UCSD-AML1 (cell line): ENCODE data around the gene NPIPB8.
A peak's percentile ranks its signal among the peaks of the same experiment; 100 is the strongest.
"Not testable (repeated sequence)": the region's sequence is repeated elsewhere in the genome, so short reads cannot be mapped to it uniquely, and the experiment has no call there.

Experiments
- DNase-seq: peaks from one replicate; lab custom pipeline; 2025; ENCODE audit not compliant: unreplicated experiment; lab: John Stamatoyannopoulos, UW

NPIPB8 gene

GRCh38 chr16:28637765-28638164, at the start of gene NPIPB8:
Gene NPIPB8, plus strand, starts transcription at chr16:28638065. Its CDS starts 296 bp downstream, at chr16:28638361.
- DNase-seq = not testable (repeated sequence)

GRCh38 chr16:28589069-28589468, 48.8 kb upstream of the NPIPB8 start:
- no peak for DNase-seq

DNA sequence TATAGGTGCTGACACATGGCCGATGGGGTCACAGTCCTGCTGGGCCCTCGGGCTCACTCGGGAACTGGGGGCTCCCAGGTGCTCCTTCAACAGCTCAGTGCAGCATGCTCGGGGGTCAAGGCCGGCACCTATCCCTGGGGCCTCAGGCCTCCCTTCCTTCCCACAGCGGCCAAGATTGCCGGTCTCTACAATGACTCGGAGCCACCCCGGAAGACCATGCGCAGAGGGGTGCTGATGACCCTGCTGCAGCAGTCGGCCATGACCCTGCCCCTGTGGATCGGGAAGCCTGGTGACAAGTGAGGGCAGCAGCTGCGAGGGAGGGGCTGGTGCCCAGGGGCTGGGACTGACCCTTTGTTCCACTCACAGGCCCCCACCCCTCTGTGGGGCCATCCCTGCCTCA, 47.9 kb upstream of the NPIPB8 start:
- no peak for DNase-seq

DNA sequence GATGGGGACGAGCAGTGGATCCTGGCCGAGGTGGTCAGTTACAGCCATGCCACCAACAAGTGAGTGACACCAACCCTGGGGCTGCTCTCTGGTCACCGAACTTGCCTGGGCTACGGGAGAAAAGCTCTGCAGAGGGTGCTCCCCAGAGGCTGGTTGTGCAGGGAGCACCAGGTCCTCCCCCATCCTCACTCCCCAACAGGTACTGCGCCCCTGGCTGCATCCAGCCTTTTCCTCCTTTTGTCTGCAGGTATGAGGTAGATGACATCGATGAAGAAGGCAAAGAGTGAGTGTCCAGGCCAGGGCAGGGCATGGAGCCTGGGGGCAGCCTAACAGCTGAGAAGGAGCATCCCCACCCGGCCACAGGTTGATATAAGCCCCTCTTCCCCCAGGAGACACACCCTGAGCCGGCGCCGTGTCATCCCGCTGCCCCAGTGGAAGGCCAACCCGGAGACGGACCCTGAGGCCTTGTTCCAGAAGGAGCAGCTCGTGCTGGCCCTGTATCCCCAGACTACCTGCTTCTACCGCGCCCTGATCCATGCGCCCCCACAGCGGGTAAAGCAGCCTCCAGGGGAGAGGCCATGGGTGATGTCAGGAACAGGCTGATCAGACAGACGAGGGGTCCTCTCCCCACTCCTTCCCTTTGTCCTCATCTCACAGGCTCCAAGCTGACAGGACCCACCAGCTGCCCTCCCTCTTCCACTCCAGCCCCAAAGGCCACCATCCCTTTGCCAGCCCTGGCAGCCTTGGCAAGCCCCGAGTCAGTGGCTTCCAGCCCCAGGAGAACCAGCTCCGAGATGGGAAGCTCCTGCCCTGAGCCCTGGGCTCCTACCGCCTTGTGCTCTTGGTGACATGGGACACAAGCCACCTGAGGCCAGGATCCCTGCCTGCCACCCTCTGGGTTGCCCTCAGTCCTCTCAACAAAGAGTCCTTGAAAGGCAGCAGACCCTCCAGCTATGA, 47.2 kb upstream of the NPIPB8 start:
- no peak for DNase-seq

- DNase-seq = no peak
These were observed 46.5 kb upstream of the NPIPB8 start for GRCh38 chr16:28591355-28591754.

DNA sequence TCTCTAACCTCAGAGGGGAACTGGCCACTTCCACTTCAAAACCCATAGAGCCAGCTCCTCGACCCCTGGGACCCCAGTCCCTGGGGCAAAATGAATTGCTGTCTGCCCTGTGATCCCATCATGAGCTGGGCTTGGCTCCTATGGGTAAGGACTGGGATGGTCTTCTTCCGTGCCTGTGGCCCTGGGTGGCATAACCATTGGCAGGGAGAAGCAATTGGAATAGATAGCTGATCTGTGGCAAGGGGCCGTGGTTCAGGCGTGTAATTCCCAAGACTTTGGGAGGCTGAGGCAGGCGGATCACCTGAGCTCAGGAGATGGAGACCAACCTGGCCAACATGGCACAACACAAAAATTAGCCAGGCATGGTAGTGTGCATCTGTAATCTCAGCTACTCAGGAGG, 45.4 kb upstream of the NPIPB8 start:
- no peak for DNase-seq

DNA sequence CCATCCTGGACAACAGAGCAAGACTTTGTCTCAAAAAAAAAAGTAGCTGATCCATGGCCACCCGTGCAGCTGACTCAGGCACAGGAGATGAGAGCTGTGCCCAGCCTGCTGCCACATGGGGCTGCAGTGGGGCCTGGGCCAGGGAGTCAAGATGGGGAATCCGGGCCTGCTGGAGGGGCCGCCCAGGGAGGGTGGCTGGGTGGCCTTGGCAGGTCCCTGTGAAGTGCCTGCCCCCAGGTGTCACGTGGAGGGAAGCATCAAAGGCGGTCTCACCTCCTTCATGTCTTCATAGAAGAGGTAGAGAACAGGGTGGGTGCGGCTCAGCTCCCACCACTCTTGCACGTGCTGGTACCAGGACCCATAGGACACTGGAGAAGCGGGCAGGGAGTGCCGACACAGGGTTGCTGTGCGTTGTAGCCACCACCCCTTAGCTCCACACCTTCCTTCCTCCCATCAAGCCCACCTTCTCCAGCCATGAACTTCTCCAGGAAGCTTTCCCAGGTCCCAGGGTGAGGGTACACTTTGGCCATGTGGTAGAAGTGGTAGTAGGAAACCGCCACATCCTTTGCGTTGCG, 44.8 kb upstream of the NPIPB8 start:
- DNase-seq = no peak

GRCh38 chr16:28595451-28595850, 42.4 kb upstream of the NPIPB8 start:
- DNase-seq = not testable (repeated sequence)

DNA sequence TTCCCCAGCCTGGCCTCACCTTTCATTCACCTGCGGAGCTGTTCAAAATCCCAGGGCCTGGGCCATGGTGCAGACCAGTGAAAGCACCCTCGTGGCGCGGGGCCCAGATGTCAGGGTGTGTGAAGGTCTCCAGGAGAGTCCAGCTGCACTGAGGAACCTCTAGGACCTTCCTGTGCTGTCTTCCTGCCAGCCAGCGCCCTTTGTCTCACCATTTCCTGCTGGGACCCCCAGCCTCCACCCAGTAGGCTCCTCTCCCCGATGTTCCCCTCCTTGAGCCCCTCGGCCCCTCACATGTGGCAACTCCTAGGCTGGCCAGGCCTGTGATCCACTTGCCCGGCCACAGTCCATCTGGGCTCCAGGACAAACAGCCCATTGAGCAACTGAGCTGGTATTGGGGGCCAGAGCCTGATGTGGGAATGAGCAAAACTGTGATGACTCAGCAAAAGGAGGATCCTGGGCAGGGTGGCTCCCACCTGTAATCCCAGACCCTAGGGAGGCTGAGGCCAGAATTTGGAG, 41.7 kb upstream of the NPIPB8 start:
- DNase-seq = no peak

DNA sequence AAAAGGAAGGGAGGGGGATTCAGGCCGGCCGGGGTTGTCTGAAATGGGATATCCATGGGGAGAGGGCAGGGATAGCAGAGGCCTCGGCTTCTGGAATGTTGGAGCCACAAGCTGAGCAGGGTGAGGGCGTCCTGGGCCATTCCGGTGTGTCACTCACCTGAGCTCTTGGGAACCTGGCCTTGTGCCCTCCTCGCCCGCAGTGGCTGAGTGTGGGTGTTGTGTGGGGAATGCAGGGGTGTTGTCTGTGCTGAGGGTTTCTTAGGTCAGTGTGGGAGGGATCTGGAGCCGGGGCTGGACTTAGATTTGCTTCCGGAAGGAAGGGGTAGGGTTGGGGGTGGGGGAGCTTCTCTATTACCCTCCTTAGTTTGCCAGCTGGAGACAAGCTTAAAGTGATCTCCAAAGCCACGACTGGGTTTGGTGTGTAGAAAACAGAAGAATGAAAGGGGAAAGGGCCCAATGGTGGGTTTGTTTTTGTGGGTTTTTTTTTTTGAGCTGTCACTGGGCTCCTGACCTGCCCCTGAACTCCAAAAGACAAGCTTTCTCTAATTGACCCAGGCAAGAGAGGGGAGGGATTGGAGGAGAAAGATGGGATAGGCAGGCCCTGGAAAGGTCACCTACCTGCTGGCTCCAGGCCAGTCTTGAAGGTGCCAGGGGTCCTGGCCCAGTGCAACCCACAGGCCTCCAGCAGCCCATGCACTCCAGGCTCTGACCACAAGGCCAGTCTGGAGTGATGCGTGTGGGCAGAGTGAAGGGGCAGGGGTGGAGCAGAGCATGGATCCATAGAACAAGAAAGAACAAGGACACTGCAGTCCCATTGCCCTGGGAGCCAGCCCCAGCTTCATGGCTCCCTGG, 40.8 kb upstream of the NPIPB8 start, which contains the start of gene SULT1A2:
SULT1A2 (minus strand) TSS at position 211 of the 852 bp plus-strand sequence. CDS start 1,120 bp downstream, outside the sequence.
- DNase-seq = peak; percentile 50

GRCh38 chr16:28597692-28598261, 40.1 kb upstream of the NPIPB8 start:
- peak; percentile 45 for DNase-seq

GRCh38 chr16:28599377-28600285, 38.2 kb upstream of the NPIPB8 start:
- not testable (repeated sequence) for DNase-seq

DNA sequence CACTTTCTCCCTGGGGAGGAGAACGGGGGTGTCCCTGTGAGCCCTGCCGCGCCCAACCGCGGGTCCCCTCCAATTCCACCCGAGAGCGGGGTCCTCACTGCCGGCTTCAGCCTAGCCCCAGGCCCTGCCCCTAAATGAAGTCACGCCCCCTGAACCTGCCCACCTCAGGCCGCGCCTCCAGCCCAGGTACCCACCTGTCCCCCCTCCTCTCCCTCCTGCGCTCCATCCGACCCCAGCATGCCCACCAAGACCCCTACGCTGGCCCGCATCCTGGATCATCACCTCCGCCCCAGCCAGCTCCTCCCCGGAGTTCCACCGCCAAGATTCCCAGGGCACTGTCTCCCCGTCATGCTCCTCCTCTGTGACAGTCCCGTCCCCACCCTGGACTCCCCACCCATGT, 36.9 kb upstream of the NPIPB8 start:
- not testable (repeated sequence) for DNase-seq

GRCh38 chr16:28601589-28601988, 36.3 kb upstream of the NPIPB8 start:
- DNase-seq = not testable (repeated sequence)

DNA sequence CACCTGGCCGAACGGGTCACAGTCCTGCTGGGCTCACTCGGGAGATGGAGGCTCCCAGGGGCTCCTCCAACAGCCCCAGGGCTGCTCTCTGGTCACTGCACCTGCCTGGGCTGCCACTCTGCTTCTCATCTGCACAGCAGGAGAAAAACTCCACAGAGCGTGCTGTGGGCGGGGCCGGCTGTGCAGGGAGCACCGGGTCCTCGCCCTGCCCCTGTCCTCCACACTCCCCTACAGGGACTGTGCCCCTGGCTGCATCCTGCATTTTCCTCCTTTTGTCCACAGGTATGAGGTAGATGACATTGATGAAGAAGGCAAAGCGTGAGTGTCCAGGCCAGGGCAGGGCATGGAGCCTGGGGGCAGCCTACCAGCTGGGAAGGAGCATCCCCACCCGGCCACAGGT, 35.8 kb upstream of the NPIPB8 start:
- not testable (repeated sequence) for DNase-seq

DNA sequence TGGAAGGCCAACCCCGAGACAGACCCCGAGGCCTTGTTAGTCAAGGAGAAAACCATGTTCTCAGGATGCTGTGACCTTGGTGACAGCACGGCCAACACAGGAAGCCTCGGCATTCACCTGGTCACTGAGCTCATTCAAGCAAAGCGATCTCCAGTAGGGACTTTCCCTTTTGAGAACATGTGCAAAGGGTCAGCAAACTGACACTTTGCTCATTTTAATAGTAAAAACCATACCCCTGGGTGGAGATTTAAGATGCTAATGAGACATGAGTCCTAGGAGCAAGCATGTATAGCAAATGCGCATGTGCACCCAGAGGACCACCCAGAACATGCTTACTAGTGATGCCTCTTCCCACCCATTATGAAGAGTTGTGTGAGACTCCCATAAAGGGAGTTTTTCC, 35.3 kb upstream of the NPIPB8 start:
- no peak for DNase-seq

GRCh38 chr16:28603381-28604185, 34.3 kb upstream of the NPIPB8 start:
- DNase-seq = no peak

- no peak for DNase-seq
These were observed 33.7 kb upstream of the NPIPB8 start for GRCh38 chr16:28604186-28604565.
